8988T (cell line): ENCODE results near the gene ZP3.
"Not testable (repeated sequence)": the region's sequence is repeated elsewhere in the genome, so short reads cannot be mapped to it uniquely, and the experiment has no call there.

ENCODE experiments used
- DNase-seq: peaks from one replicate; pipeline ENCODE4 v3.0.0; 2011

The ZP3 gene

GRCh38 chr7:76407718-76408117, 17.0 kb upstream of the ZP3 start:
- DNase-seq, result no peak

GRCh38 chr7:76408121-76408560, 16.6 kb upstream of the ZP3 start:
- DNase-seq, result no peak

- DNase-seq, result no peak
Measured at GRCh38 chr7:76409537-76409936, 15.2 kb upstream of the ZP3 start, which contains the start of gene SSC4D. TSS of gene SSC4D (minus strand) at chr7:76409697. CDS start at chr7:76404439, 5,258 bp downstream.

- no peak for DNase-seq
Measured at GRCh38 chr7:76411626-76412025, 13.1 kb upstream of the ZP3 start.

- DNase-seq, result no peak
Measured at GRCh38 chr7:76412249-76412648, 12.5 kb upstream of the ZP3 start.

GRCh38 chr7:76417654-76418310, 7.0 kb upstream of the ZP3 start:
- DNase-seq, result not testable (repeated sequence)

- DNase-seq, result not testable (repeated sequence)
Measured at GRCh38 chr7:76421097-76421496, 3.7 kb upstream of the ZP3 start.

GRCh38 chr7:76423666-76424412, 911 bp upstream of the ZP3 start:
- DNase-seq, result no peak

GRCh38 chr7:76425156-76425555, 406 bp downstream of the ZP3 start:
- DNase-seq, result no peak

GRCh38 chr7:76425558-76425957, 808 bp downstream of the ZP3 start:
- not testable (repeated sequence) for DNase-seq

- DNase-seq, result no peak
Measured at GRCh38 chr7:76426246-76426645, 1.5 kb downstream of the ZP3 start.

- no peak for DNase-seq
Measured at GRCh38 chr7:76427635-76428034, 2.9 kb downstream of the ZP3 start.

- DNase-seq, result no peak
Measured at GRCh38 chr7:76428149-76428823, 3.5 kb downstream of the ZP3 start.

GRCh38 chr7:76428868-76429805, 4.4 kb downstream of the ZP3 start:
- DNase-seq, result no peak

- DNase-seq, result no peak
Measured at GRCh38 chr7:76430211-76430610, 5.5 kb downstream of the ZP3 start.

GRCh38 chr7:76430836-76431235, 6.1 kb downstream of the ZP3 start:
- no peak for DNase-seq

- DNase-seq, result not testable (repeated sequence)
Measured at GRCh38 chr7:76437873-76438272, 13.1 kb downstream of the ZP3 start.

- not testable (repeated sequence) for DNase-seq
Measured at GRCh38 chr7:76439120-76439888, 14.6 kb downstream of the ZP3 start.

- DNase-seq, result not testable (repeated sequence)
Measured at GRCh38 chr7:76440404-76440803, 15.7 kb downstream of the ZP3 start.

- not testable (repeated sequence) for DNase-seq
Measured at GRCh38 chr7:76441792-76442191, 17.0 kb downstream of the ZP3 start.

- DNase-seq, result not testable (repeated sequence)
Measured at GRCh38 chr7:76442664-76443446, 18.1 kb downstream of the ZP3 start.
